K562 (cell line): ENCODE measurements around the gene PRR19. TPM values are rescaled to one million over a fixed set of nuclear protein-coding genes. Genes with fewer than 3 reads are reported as not detected.

Experiments used
- ARID1B ChIP-seq: fragments of 450-650 bp; IDR thresholded peaks from 2 replicates; pipeline ENCODE4 v1.6.1; 2016; ENCODE audit warnings: antibody characterized with exemption, mild to moderate bottlenecking, inconsistent platforms
- ARNT ChIP-seq, 2 experiments: fragments of 450-650 bp; IDR thresholded peaks; 2 replicates each; pipeline ENCODE4 v1.6.1; 2016; ENCODE audit warnings: mild to moderate bottlenecking in 1 of 2
- ATF7 ChIP-seq: fragments of 450-650 bp; IDR thresholded peaks from 2 replicates; pipeline ENCODE4 v1.7.1; 2014; ENCODE audit warnings: mild to moderate bottlenecking, moderate library complexity
- CEBPG ChIP-seq, 3 experiments: fragments of 200-800 bp in 1 of 3; sonication (Bioruptor generic) in 1 of 3; sonication (generic) in 1 of 3; formaldehyde crosslinking in 1 of 3; IDR thresholded peaks in 2 of 3; conservative IDR thresholded peaks in 1 of 3; 2 replicates each; pipeline versions ENCODE4 v1.6.1 to v1.8.0; 2016 to 2022; ENCODE audit warnings: missing compliant biosample characterization in 2 of 3, missing genetic modification characterization in 2 of 3, mild to moderate bottlenecking in 1 of 3, missing genetic modification reagents in 1 of 3
- FOXA3 ChIP-seq, 2 experiments: fragments of 450-650 bp in 1 of 2; sonication (generic) in 1 of 2; formaldehyde crosslinking; IDR thresholded peaks in 1 of 2; conservative IDR thresholded peaks in 1 of 2; 2 replicates each; pipeline versions ENCODE4 v1.4.0 to v1.8.0; 2020 to 2022; ENCODE audit warnings: mild to moderate bottlenecking in 2 of 2, missing genetic modification reagents in 1 of 2
- HDAC1 ChIP-seq, 2 experiments: fragments of 450-650 bp; IDR thresholded peaks; 2 replicates each; pipeline ENCODE4 v1.6.1; 2016 to 2017; ENCODE audit warnings: inconsistent platforms in 1 of 2, mild to moderate bottlenecking in 1 of 2, moderate library complexity in 1 of 2
- HDGF ChIP-seq: fragments of 450-650 bp; IDR thresholded peaks from 2 replicates; pipeline ENCODE4 v1.6.1; 2016
- KDM4B ChIP-seq, 2 experiments: fragments of 450-650 bp in 1 of 2; sonication (generic) in 1 of 2; IDR thresholded peaks; 2 replicates each; pipeline ENCODE4 v1.6.1; 2016 to 2017; ENCODE audit warnings: borderline replicate concordance in 2 of 2, antibody characterized with exemption in 1 of 2, low read depth in 1 of 2, mild to moderate bottlenecking in 1 of 2
- L3MBTL2 ChIP-seq: fragments of 450-650 bp; IDR thresholded peaks from 2 replicates; pipeline ENCODE4 v1.6.1; 2016; ENCODE audit warnings: mild to moderate bottlenecking, moderate library complexity
- NEUROD1 ChIP-seq: fragments of 150-350 bp; IDR thresholded peaks from 2 replicates; pipeline ENCODE4 v1.6.1; 2014; ENCODE audit warnings: borderline replicate concordance, low read length, low read depth; ENCODE audit not compliant: partially characterized antibody
- POLR2A ChIP-seq: fragments of 450-650 bp; conservative IDR thresholded peaks from 2 replicates; pipeline ENCODE4 v1.6.1; 2016
- TAF15 ChIP-seq: fragments of 200-400 bp; formaldehyde crosslinking; IDR thresholded peaks from 2 replicates; pipeline ENCODE4 v1.6.1; 2017; ENCODE audit warnings: mild to moderate bottlenecking, low read depth, low read length, moderate library complexity
- polyA plus RNA-seq, 8 experiments: library from polyadenylated mRNA; depleted of rRNA in 4 of 8; stranded (reverse) in 5 of 8; unstranded in 3 of 8; fragments of >200 nt; fragmentation: Nextera tagmentation in 2 of 8; fragmentation: Illumina TruSeq in 1 of 8; extraction: Ambion mirVana in 2 of 8; extraction: Trizol in 1 of 8; gene quantifications; 2 replicates each; pipeline versions ENCODE4 v1.2.1 to v1.2.3, GENCODE V29; 2011 to 2014; ENCODE audit warnings: inconsistent platforms in 1 of 8, missing spikeins in 1 of 8
- total RNA-seq, 7 experiments: library from RNA; depleted of rRNA in 6 of 7; stranded (reverse); fragments of >200 nt in 6 of 7; fragmentation: Illumina TruSeq in 2 of 7; extraction: Trizol in 2 of 7; gene quantifications; 2 replicates each; pipeline versions ENCODE4 v1.2.1 to v1.2.3, GENCODE V29; 2011 to 2021; ENCODE audit warnings: low replicate concordance in 1 of 7
- TF ChIP-seq, protein P1 (sequence below): sonication (generic); formaldehyde crosslinking; IDR thresholded peaks from 2 replicates; pipeline ENCODE4 v1.8.1; 2022; ENCODE audit warnings: missing genetic modification reagents
- TF ChIP-seq, protein P2 (sequence below): fragments of 450-650 bp; IDR thresholded peaks from 2 replicates; pipeline ENCODE4 v1.6.1; 2016; ENCODE audit warnings: borderline replicate concordance
- TF ChIP-seq, protein P3 (sequence below): sonication (generic); formaldehyde crosslinking; IDR thresholded peaks from 2 replicates; pipeline ENCODE4 v1.5.0; 2020; ENCODE audit warnings: missing genetic modification reagents
- TF ChIP-seq, protein P4 (sequence below): fragments of 250-450 bp; sonication (Bioruptor Pico); IDR thresholded peaks from 2 replicates; pipeline ENCODE4 v1.6.1; 2021; ENCODE audit warnings: mild to moderate bottlenecking
- TF ChIP-seq, protein P5 (sequence below): sonication (generic); formaldehyde crosslinking; IDR thresholded peaks from 2 replicates; pipeline ENCODE4 v1.9.0; 2022; ENCODE audit warnings: mild to moderate bottlenecking, missing genetic modification reagents
- TF ChIP-seq, protein P6 (sequence below): fragments of 200-800 bp; sonication (Bioruptor generic); IDR thresholded peaks from 2 replicates; pipeline ENCODE4 v1.6.1; 2017; ENCODE audit warnings: missing genetic modification characterization, missing compliant biosample characterization

The PRR19 gene
- total and polyA plus RNA-seq, 9 of the 15 experiments (the other 6 are each of a cell fraction or from before 2014, with no cell fraction given), result 0.10 to 1.6 (median 0.54) TPM

DNA sequence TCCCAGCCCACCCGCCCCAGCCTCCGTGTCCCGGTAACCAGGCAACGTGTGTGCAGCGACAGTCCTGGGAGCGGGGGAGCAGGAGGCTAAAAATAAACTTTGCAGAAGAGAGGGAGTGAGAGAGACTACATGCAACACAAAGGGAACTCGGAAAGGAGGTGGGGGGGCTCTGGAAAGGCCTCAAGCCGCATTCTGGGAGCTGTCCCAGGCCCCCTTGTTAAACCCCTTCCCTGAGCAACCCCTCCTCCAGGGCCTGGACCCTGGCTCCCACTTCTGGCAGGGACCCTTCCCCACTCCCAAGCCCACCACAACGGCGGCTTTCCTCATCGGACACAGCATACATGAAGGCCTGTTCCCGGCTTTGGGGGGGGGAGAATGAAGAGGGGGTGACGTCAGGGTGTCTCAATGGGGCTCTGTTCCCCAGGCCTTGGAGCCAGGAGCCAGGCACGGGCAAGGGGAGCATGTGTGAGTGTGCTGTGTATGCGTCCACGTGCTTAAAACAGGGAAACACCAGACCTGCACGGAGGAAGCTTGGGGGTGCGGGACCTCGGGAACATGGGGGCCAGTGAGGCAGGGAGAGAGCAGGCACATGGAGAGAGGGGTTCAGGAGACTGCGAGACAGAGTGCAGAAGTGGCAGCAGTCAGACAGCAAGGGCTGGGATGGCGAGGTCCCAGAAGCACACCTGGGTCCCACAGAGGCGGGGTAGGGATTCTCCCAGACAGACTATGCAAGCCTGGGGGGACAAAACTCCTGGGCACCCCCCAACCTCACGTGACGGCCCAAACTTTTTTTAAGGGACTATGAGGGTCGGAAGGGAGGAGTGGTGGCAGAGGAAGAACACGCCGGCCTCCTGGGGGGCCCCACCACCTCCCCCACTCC is 49.3 kb upstream of the PRR19 start (continued):
- TF ChIP-seq HDAC1 (IDR thresholded peaks at IDR 0.05), result peak in 1 of 2 experiments; percentile 41; a peak in 1 of 4 replicates
- TF ChIP-seq FOXA3 (CRISPR knock-in tag; conservative IDR thresholded peaks at IDR 0.05 in 1 of 2, IDR thresholded peaks at IDR 0.05 in 1 of 2), result peak in 1 of 2 experiments; percentile 49; a peak in 1 of 4 replicates
- TF ChIP-seq L3MBTL2, result peak; percentile 44; the same call in 1 of the 2 replicates
- peak; percentile 39; the same call in 1 of the 2 replicates for TF ChIP-seq CEBPG (CRISPR knock-in tag; IDR thresholded peaks at IDR 0.05)
- no peak for TF ChIP-seq CEBPG (tag; conservative IDR thresholded peaks at IDR 0.05 in 1 of 2, IDR thresholded peaks at IDR 0.05 in 1 of 2)
- TF ChIP-seq TAF15, result 0 out of 2 replicates have a peak, but pooled peaks have one; percentile 50
- TF ChIP-seq KDM4B (IDR thresholded peaks at IDR 0.05; ENCODE audit: borderline replicate concordance in 2 of 2, low read depth in 1 of 2), result 0 out of 4 replicates have a peak, but pooled peaks of 1 of the 2 experiments have one; percentile 35
- peak; percentile 11 for TF ChIP-seq NEUROD1
- TF ChIP-seq POLR2A, result 0 out of 2 replicates have a peak, but pooled peaks have one; percentile 39
- TF ChIP-seq ARID1B, result 0 out of 2 replicates have a peak, but pooled peaks have one; percentile 6
- TF ChIP-seq HDGF, result 0 out of 2 replicates have a peak, but pooled peaks have one; percentile 67
- TF ChIP-seq, protein P1, sequence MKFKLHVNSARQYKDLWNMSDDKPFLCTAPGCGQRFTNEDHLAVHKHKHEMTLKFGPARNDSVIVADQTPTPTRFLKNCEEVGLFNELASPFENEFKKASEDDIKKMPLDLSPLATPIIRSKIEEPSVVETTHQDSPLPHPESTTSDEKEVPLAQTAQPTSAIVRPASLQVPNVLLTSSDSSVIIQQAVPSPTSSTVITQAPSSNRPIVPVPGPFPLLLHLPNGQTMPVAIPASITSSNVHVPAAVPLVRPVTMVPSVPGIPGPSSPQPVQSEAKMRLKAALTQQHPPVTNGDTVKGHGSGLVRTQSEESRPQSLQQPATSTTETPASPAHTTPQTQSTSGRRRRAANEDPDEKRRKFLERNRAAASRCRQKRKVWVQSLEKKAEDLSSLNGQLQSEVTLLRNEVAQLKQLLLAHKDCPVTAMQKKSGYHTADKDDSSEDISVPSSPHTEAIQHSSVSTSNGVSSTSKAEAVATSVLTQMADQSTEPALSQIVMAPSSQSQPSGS (CRISPR knock-in tag), result peak; percentile 40; the same call in 1 of the 2 replicates
- no peak for TF ChIP-seq ARNT (IDR thresholded peaks at IDR 0.05)
- TF ChIP-seq, protein P2, sequence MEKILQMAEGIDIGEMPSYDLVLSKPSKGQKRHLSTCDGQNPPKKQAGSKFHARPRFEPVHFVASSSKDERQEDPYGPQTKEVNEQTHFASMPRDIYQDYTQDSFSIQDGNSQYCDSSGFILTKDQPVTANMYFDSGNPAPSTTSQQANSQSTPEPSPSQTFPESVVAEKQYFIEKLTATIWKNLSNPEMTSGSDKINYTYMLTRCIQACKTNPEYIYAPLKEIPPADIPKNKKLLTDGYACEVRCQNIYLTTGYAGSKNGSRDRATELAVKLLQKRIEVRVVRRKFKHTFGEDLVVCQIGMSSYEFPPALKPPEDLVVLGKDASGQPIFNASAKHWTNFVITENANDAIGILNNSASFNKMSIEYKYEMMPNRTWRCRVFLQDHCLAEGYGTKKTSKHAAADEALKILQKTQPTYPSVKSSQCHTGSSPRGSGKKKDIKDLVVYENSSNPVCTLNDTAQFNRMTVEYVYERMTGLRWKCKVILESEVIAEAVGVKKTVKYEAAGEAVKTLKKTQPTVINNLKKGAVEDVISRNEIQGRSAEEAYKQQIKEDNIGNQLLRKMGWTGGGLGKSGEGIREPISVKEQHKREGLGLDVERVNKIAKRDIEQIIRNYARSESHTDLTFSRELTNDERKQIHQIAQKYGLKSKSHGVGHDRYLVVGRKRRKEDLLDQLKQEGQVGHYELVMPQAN, result peak; percentile 51; the same call in 1 of the 2 replicates
- TF ChIP-seq, protein P3, sequence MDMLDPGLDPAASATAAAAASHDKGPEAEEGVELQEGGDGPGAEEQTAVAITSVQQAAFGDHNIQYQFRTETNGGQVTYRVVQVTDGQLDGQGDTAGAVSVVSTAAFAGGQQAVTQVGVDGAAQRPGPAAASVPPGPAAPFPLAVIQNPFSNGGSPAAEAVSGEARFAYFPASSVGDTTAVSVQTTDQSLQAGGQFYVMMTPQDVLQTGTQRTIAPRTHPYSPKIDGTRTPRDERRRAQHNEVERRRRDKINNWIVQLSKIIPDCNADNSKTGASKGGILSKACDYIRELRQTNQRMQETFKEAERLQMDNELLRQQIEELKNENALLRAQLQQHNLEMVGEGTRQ (CRISPR knock-in tag), result peak; percentile 26; the same call in 1 of the 2 replicates
- TF ChIP-seq, protein P4, sequence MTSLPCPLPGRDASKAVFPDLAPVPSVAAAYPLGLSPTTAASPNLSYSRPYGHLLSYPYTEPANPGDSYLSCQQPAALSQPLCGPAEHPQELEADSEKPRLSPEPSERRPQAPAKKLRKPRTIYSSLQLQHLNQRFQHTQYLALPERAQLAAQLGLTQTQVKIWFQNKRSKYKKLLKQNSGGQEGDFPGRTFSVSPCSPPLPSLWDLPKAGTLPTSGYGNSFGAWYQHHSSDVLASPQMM (CRISPR knock-in tag), result no peak
- TF ChIP-seq, protein P5, sequence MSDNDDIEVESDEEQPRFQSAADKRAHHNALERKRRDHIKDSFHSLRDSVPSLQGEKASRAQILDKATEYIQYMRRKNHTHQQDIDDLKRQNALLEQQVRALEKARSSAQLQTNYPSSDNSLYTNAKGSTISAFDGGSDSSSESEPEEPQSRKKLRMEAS (CRISPR knock-in tag), result peak; percentile 91
- peak; percentile 89 for TF ChIP-seq ATF7
- TF ChIP-seq, protein P6, sequence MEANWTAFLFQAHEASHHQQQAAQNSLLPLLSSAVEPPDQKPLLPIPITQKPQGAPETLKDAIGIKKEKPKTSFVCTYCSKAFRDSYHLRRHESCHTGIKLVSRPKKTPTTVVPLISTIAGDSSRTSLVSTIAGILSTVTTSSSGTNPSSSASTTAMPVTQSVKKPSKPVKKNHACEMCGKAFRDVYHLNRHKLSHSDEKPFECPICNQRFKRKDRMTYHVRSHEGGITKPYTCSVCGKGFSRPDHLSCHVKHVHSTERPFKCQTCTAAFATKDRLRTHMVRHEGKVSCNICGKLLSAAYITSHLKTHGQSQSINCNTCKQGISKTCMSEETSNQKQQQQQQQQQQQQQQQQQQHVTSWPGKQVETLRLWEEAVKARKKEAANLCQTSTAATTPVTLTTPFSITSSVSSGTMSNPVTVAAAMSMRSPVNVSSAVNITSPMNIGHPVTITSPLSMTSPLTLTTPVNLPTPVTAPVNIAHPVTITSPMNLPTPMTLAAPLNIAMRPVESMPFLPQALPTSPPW, result peak; percentile 79
